Measurements from ENCODE around the gene MRPL38. TPM values are rescaled to one million over a fixed set of nuclear protein-coding genes. Genes with fewer than 3 reads are reported as not detected.

Gene MRPL38
- total RNA-seq, 2 experiments from 2014 or later, result 112 to 198 TPM

DNA sequence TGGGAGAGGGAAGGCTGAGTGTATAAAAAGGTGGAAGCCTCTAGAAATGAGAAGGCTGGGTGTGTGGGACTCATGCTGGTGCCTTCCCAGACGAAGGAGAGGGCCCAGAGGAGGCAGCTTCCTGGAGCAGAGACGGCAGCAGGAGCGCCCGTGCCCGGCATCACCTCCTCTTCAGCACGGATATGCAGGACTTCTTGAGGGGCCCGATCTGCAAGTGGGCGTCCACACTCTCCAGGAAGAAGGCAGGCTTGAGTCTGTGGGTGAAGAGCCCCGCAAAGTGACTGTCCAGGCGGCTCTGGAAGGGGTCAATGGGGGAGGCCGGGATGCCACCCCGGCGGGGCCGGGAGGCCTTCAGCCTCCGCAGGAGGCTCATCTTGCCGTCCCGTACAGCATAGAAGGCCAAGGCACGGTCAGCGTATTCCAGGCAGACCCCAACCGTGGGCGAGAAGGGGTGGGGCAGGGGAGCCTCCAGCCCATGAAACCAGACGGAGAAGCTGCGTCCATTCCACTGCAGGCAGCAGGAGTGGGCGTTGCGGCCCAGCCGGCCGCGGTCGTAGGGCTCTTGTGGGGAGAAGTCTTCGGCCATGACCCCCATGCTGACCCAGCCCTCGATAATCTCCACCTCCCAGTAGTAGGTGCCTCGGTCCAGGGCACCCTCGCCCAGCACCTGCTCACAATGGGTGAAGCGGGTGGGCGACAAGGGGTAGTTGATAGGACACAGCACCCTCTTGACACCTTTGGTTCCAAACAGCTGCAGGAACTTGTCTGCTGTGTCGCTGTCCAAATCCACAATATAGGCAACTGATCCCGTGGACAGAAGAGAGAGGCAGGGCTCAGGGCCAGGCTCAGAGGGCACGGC is 30.1 kb downstream of the MRPL38 start:
- TF ChIP-seq EZH2phosphoT487 (IDR thresholded peaks at IDR 0.05; ENCODE audit: borderline replicate concordance, low read depth, low read length), result no peak
- TF ChIP-seq, protein P1, sequence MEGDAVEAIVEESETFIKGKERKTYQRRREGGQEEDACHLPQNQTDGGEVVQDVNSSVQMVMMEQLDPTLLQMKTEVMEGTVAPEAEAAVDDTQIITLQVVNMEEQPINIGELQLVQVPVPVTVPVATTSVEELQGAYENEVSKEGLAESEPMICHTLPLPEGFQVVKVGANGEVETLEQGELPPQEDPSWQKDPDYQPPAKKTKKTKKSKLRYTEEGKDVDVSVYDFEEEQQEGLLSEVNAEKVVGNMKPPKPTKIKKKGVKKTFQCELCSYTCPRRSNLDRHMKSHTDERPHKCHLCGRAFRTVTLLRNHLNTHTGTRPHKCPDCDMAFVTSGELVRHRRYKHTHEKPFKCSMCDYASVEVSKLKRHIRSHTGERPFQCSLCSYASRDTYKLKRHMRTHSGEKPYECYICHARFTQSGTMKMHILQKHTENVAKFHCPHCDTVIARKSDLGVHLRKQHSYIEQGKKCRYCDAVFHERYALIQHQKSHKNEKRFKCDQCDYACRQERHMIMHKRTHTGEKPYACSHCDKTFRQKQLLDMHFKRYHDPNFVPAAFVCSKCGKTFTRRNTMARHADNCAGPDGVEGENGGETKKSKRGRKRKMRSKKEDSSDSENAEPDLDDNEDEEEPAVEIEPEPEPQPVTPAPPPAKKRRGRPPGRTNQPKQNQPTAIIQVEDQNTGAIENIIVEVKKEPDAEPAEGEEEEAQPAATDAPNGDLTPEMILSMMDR (conservative IDR thresholded peaks at IDR 0.05; ENCODE audit: low read length), result no peak
- no peaks in the 10 kb centered on the region for H3K79me2 ChIP-seq (ENCODE audit: insufficient read depth, low read depth, low read length)
- H3K4me1 ChIP-seq (ENCODE audit: insufficient read depth, low read length, poor library complexity, severe bottlenecking), result peaks cover 41% of the 10 kb centered on the region
- H4K20me1 ChIP-seq (ENCODE audit: insufficient read depth, low read length), result no peaks in the 10 kb centered on the region
- H3K9me3 ChIP-seq (ENCODE audit: low read length), result no peaks in the 10 kb centered on the region
- intact Hi-C loops (cut with micrococcal nuclease; ENCODE audit: unreplicated experiment), result no loop called here
- BruUV-seq (replicated peaks), result TSS peak; percentile 74
- no peak overlapping the region for H3K4me2 ChIP-seq (ENCODE audit: low read length)
- DNase-seq (ENCODE audit: low spot score), result no peak
- CTCF ChIA-PET (ENCODE audit: unreplicated experiment), result interaction anchor here (0.7 to 0.9 kb wide), 2 partner anchors 16 to 453 kb away, joined by 3 to 17 read pairs; no protein-coding TSS in a partner anchor
- POLR2A ChIA-PET, result interaction anchor here (0.6 to 3.5 kb wide), 3 partner anchors 16 to 511 kb away, joined by 8 to 28 read pairs (median 11); partner anchors contain the start of gene WBP2
- no peak overlapping the region for H2AFZ ChIP-seq (ENCODE audit: low read length)
- no peak overlapping the region for H3K4me3 ChIP-seq (ENCODE audit: low read depth, low read length, poor library complexity, severe bottlenecking)
- no peaks in the 10 kb centered on the region for H3K9me2 ChIP-seq (ENCODE audit: insufficient read depth, low read length)
- H3K27ac ChIP-seq (ENCODE audit: low read depth, low read length, poor library complexity, severe bottlenecking), result no peak overlapping the region
- H3K36me3 ChIP-seq (ENCODE audit: insufficient read depth, low read length), result 0 out of 2 replicates have a peak, but pooled peaks cover 7% of the 10 kb centered on the region

DNA sequence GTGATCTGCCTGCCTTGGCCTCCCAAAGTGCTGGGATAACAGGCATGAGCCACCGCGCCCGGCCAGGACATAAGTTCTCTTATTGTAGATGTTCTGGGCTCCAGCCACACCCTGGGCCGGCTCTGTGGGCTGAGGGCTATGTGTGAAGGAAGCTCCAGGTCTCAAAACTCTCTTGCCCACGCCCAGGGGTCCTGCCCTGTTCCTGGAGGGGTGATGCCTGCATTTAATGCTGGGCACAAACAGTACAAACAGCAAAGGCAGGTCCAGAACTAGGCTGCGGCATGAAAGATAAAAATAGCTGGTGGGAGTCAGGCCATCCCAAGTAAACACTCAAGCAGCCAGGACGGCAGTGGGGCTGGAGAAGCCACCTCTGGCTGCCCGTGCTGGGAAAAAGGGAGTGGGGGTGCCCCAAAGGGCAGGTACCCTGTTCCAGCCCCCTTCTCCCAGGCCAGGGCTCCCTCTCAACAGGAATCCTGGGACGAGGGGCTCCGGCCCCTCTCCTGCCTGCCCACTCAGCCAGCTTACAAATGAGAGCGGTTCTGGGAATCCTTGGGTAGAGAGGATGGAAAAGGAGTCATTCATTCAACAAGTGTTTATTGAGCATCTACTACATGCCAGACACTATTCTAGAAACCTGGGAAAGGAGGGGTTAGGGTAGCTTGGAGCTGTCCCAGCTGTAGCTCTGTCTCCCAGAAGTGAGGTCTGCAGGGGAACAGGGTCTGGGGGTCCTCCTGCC is 30.9 kb downstream of the MRPL38 start:
- H3K9me3 ChIP-seq (ENCODE audit: low read length), result no peaks in the 10 kb centered on the region
- POLR2A ChIA-PET, result interaction anchor here (0.5 kb wide), 1 partner anchor 11 kb away, joined by 3 read pairs; no protein-coding TSS in a partner anchor
- BruUV-seq (replicated peaks), result no TSS peak
- TF ChIP-seq, protein P1 (conservative IDR thresholded peaks at IDR 0.05; ENCODE audit: low read length), result no peak
- no peak for TF ChIP-seq EZH2phosphoT487 (IDR thresholded peaks at IDR 0.05; ENCODE audit: borderline replicate concordance, low read depth, low read length)
- DNase-seq (ENCODE audit: low spot score), result no peak
- H3K36me3 ChIP-seq (ENCODE audit: insufficient read depth, low read length), result 0 out of 2 replicates have a peak, but pooled peaks cover 7% of the 10 kb centered on the region
- H3K4me3 ChIP-seq (ENCODE audit: low read depth, low read length, poor library complexity, severe bottlenecking), result no peak overlapping the region
- no peaks in the 10 kb centered on the region for H3K9me2 ChIP-seq (ENCODE audit: insufficient read depth, low read length)
- CTCF ChIA-PET (ENCODE audit: unreplicated experiment), result no interaction called here
- H3K4me1 ChIP-seq (ENCODE audit: insufficient read depth, low read length, poor library complexity, severe bottlenecking), result peaks cover 41% of the 10 kb centered on the region
- H3K79me2 ChIP-seq (ENCODE audit: insufficient read depth, low read depth, low read length), result no peaks in the 10 kb centered on the region
- intact Hi-C loops (cut with micrococcal nuclease; ENCODE audit: unreplicated experiment), result no loop called here
- no peak overlapping the region for H3K4me2 ChIP-seq (ENCODE audit: low read length)
- no peaks in the 10 kb centered on the region for H4K20me1 ChIP-seq (ENCODE audit: insufficient read depth, low read length)
- no peak overlapping the region for H3K27ac ChIP-seq (ENCODE audit: low read depth, low read length, poor library complexity, severe bottlenecking)
- no peak overlapping the region for H2AFZ ChIP-seq (ENCODE audit: low read length)
